HG03575 (cell line): Measurements from ENCODE around the gene POU2F3.

ENCODE experiments used
- ATAC-seq: cut with Tn5 transposase; IDR thresholded peaks from one replicate; pipeline ENCODE4 v1.9.1; 2021; ENCODE audit not compliant: unreplicated experiment, insufficient number of reproducible peaks, low FRiP score; ENCODE audit errors: extremely low read depth

POU2F3 gene

DNA sequence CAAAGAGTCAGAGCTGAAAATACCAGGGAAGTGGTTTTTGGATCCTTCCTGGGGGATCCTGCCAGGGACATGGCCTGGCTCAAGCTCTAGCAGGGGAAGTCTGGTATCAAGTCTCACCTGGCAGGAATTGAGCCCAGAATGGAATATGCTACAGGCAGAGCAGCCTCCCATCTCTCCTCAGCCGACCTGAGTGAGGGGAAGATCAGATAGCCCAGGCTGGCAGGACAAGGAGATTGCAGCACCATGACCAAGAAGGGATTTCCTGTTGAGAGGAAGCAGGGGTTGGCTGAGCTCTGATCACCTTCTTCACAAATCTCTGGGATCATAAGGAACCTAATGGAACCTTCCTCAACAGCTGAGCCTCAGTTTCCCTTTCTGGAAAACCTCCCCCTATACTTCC lies 16.1 kb upstream of the POU2F3 start:
- ATAC-seq, result no peak

DNA sequence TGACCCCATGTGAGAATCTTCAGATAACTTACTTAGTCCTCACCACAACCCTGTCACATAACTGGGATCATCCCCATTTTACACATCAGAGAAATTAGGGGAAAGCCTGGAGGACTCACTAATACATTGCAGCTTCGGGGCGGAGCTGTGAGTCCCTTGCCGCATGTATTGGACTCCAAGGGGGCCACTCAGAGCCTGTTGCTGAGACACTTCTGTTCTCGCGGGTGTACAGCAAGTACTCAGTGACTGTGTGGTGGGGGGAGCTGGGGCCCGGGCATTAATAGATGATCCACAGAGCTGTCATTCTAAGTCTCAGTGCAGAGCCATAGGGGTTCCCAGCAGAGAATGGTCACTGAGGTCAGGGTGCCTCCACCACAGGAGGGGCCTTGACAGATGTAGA lies 15.6 kb upstream of the POU2F3 start:
- ATAC-seq, result no peak

DNA sequence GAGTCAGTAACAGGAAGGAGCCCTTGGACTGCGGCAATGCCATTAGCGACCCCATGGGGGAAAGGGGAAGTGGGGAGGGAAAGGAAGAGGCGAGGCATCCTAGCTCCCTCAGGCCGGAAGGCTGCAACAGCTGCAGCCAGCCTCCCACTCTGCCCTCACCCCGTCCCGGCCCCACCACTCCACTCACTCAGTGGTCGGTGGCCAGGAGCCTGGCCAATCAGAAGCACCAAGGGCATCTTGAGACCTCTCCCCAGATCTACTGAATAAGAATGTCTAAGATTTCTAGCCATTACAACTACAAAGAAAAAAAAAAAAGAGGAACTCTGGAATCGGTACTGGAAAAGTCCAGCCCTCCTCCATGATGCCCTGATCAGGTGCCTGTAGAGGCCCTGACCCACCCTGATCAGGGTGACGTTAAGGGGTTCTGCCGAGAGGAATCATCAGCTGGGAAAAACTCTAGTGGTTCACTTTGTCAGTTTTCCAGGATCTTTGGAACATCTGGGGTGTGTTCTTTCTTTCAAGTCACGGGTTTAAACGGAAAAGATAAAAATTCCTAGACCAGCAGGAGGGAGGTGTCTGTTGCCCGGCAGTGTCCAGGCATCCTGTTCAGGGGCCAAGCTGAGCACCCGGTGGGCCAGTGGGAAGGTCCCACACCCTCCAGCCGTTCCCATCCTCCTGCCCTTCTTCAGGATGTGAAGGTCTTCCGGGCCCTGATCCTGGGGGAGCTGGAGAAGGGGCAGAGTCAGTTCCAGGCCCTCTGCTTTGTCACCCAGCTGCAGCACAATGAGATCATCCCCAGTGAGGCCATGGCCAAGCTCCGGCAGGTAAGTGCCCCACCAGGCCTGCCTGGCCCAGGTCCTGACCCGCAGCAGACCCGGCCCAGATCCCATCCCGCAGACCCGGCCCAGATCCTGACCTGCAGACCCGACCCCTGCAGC lies 14.7 kb upstream of the POU2F3 start:
- ATAC-seq, result no peak

DNA sequence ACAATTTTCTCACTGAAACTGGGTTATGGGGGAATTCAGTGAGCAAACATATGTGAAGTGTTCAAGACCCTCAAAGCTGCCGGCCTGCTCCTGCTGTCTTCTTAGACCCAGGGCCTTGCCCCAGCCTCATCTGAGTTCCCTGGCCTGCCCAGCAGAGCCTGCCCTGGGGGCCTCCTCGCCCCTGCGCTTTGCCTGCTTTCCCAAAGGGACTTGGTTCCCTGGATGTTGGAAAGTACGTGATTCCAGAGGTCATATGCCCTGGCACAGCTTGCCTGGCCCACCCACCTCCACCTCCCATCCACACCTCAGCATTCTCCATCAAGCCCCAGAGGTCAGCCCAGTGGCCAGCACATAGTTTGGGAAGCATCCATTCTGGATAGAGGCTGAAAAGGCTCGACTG lies 13.7 kb upstream of the POU2F3 start:
- ATAC-seq, result no peak

DNA sequence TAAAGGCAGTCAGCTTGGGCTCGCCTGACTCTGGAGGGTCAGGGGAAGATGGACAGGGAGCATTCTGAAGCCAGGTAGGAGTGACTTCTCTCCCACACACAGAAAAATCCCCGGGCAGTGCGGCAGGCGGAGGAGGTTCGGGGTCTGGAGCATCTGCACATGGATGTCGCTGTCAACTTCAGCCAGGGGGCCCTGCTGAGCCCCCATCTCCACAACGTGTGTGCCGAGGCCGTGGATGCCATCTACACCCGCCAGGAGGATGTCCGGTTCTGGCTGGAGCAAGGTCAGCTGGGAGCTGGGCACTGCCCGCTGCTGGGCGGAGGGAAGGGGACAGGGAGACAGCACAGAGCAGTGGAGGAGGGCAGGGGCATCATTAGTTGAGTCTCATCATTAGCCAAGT lies 13.2 kb upstream of the POU2F3 start:
- ATAC-seq, result no peak

DNA sequence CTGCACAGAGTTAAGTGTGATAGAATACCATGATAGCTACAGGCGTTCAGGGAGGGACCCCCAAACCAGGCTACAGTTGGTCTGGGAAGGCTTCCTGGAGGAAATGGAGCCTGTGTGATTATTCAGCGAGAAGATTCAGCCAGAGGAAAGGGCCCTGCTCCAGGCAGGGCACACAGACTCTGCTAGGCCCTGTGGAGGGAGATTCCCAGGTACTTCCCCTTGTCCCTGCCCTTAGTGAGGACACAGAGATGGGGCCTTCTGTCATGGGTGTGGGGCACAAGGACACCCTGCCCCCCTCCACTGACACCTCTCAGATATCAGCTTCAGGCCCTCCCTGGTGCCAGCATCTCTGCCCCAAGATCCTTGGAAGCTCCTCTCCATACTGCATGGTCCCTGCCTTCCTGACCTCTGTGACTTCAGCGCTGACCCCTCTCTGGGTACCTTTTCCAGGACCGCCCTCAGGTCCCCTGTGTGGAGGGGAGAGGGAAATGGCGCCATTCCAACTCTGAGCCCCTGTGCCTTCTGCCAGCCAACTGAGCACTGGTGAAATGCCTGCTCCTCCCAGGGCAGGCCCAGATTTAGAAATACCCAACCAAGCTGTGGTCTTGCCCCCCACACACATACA lies 12.6 kb upstream of the POU2F3 start:
- no peak for ATAC-seq

DNA sequence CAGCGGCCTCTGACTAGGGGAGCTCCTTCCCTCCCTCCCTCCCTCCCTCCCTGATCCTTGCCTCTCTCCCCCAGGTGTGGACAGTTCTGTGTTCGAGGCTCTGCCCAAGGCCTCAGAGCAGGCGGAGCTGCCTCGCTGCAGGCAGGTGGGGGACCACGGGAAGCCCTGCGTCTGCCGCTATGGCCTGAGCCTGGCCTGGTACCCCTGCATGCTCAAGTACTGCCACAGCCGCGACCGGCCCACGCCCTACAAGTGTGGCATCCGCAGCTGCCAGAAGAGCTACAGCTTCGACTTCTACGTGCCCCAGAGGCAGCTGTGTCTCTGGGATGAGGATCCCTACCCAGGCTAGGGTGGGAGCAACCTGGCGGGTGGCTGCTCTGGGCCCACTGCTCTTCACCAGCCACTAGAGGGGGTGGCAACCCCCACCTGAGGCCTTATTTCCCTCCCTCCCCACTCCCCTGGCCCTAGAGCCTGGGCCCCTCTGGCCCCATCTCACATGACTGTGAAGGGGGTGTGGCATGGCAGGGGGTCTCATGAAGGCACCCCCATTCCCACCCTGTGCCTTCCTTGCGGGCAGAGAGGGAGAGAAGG lies 11.1 kb upstream of the POU2F3 start:
- no peak for ATAC-seq

DNA sequence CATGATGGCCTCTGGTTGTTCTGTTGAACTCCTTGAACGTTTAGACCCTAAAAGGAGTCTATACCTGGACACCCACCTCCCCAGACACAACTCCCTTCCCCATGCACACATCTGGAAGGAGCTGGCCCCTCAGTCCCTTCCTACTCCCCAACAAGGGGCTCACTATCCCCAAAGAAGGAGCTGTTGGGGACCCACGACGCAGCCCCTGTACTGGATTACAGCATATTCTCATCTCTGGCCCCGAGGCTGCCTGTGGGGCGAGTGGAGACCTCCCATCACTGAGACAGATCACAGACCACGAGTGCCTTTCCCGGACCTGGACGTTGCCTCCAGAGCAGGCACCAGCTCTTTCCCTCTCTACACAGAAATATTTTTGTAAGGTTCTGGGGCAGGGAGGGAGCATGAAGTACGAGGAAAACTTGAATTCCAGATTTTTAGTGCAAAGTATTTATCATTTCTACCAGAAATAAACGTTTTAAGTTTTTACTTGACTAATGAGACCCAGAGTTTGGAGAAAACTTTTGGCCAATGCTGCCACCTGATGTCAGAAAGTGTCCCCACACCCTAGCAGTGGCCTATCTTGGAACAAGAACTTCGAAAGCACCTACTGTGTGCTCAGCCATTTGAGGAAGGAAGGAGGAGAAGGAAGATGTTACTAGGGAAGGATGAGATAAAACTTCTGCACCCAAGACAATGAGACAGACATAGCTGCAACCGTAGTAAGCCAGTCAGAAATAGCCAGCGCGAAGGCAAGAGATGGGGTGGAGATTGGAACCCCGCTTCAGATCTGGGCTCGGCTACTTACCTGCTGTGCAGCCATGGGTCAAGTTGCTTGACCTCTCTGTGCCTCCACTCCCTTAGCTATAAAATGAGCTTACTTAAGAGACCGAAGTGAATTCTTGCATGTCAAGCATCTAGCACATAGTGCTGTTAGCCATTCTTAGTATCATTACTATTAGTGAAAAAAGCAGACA lies 10.2 kb upstream of the POU2F3 start:
- ATAC-seq, result no peak

DNA sequence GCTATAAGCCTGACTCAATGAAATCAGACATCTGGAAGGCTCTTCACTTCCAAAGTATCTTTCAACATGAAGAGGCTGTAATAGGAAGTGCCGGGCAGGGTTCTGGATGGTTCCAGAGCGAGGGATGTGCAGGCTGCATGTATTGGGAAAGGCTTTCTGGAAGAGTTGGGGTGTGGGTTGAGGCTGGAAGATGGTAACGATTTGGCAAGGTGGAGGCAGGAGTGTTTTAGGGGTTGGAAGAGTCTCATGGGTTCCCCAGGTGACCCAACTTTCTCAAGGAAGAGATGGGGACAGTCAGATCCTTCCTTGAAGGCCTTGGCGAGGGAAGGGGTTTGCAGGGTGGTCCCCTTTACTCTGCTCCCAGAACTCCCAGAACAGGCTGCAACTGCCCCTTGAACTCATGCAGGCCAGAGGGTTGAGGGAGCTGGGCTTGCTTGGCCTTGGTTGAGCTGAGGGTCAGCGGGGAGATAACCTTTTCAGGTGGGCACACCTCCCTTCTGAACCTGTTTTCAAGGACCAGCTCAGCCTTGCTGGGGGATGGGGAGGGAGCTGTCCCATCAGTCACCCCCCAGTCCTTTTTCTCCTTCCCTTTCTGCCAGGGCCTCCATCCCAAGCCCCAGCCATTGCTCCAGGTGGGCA lies 9.4 kb upstream of the POU2F3 start:
- ATAC-seq, result no peak

DNA sequence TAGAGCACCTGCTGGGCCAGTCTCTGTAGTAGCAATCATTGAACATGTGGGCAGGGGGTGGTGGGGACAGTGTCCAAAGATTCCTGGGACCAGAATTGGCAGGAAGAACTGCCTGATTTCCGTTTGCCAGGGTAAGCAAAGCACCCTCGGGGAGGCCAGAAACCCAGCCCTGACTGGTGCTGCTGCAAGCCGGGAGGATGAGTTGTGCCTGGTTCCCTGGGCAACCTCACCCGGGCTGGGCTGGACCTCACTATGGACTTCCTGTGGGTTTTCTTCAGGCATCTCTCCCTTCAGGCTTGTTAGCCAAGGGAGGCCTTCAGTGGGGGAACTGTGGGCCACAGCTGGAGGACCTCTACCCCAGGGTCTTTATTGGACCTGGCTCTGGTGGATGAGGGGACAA lies 8.0 kb upstream of the POU2F3 start:
- ATAC-seq, result no peak

DNA sequence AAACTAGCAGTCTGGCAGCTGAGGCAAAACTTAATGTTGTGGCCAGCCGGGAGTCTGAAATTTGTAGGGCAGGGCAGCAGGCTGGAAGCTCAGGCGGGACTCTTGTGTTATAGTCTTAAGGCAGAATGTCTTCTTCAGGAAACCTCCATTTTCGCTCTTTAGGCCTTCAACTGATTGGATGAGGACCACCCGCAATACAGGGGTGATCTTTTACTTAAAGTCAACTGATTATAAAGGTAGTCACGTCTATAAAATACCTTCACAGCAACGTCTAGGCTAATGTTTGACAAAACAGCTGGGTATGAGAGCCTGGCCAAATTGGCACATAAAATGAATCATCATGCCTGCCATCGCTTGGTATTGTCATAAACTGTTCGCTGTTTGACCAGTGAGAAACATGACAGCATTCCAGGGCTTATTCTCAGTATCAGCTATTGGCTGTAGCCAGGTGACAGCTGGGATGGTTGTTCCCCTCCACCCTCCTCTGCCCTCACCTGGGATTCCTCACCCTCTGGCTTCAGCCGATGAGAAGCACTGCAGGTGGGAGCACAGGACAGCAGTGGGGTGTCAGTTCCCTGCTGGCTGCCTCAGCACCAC lies 6.6 kb upstream of the POU2F3 start:
- ATAC-seq, result no peak

DNA sequence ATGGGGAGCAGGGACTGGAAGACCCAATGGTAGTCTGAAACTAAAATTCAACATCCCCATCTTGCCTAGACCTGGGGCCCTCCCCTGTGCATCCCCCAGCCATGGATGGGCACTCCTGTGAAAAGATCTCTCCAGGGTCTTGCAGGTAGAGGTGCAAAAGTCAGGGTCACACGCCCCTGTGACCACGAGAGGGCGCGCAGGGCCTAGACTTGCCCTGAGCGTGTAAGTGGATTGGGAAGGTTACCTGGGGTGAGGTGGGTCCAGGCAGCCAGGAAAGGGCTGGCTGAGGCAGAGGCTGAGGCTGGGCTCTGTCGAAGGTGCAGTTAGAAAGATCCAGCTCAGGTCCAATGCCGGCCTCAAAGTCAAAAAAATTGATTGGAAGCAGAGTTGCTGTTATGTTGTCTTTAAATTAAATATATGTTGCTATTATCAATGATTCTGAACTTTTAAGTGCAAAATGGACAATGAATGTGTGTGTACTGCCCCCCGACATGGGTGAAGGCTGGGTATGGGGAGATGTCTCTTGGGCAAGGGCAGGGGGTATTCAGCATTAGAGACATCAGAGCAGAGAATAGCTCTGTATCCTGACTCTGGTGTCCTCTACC lies 4.8 kb upstream of the POU2F3 start:
- no peak for ATAC-seq

DNA sequence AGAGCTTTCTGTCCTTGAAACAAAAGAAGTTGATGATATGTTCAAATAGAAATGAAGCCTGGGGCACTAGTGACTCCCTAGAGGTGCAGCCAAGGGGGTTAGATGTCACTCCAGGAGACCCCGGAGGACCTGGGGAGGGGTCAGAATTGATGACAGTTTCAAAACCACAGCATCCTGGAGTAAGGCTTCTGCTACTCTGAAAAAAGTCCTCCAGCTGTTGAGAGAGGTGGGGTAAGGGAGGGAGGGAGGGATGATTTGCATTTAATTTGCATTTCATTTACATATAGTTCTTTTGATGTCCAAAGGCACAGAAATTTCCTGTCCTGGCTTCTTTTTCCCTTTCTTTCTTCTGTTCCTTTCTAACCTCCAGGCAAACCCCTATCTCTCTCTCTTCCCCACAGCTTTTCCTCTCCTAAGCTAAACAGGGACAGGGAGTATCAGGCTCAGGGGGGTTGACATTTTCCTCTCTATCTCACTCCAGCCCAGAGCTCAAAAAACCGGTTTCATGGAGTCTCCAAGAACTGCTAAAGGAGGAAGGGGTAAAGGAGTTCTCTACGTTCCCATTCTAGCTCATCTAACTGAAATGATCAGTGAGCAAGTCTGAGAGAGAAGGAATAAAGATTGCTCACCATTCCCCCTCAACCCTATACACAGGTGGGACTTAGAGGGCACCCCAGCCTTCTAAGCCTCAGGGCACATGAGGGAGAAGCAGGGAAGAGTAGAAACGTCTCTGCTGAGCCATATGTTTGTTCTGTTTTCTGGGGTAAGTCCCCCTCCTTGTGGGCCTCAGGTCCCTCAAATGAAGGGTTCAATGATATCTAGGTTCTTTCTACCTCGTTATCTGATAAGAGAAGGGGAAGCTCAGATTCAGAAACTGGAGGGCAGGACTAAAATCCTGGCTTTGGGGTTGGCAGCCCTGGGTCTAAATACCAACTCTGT lies 3.5 kb upstream of the POU2F3 start:
- ATAC-seq, result no peak

DNA sequence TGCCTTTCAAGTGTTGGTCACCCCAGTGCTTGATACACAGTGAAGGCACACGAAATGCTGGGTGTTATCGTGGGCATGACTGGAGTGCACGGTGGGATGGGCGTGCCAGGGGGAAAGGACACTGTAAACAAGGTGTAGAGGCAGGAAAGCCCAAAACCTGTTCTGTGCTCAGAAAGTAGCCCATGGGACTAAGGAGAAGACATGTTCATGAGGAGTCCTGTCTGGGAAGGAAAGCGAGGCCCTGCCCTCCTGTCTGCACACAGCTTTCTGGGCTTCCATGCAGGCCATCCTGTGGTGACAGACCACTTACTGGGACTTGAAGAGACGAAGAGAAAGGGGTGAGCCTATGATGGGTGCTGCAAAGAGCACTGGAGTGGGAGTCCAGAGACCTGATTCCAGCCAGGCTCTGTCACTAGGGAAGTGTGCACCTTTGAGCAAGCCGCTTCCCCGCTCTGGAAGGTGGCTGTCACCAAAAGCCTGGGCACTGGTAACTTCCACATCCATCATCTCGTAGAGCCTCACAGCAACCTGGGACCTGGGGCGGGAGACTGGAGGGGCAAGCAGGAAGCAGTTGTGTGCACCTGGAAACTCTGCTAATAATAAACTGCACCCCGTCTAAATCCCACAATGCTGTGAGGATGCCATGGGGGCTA lies 846 bp upstream of the POU2F3 start:
- no peak for ATAC-seq

DNA sequence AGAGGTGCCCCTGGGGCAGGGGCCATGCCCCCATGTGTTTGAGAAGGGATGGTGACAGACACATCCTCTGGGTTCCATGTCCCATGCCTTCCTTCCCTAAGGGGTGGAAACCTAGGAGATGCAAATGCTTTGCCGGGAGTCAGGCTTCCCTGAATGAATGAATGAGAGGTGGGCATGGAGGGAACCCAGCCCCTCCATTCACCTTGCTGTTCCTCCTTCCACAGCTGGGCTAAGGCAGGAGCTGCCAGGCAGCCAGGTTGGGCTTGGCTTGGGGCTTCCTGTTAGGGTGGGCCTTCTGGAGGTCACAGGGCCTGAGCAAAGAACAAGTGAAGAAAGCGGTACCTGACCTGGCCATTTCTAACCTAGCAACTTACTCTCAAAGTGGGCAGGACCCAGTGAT lies 926 bp downstream of the POU2F3 start:
- no peak for ATAC-seq

DNA sequence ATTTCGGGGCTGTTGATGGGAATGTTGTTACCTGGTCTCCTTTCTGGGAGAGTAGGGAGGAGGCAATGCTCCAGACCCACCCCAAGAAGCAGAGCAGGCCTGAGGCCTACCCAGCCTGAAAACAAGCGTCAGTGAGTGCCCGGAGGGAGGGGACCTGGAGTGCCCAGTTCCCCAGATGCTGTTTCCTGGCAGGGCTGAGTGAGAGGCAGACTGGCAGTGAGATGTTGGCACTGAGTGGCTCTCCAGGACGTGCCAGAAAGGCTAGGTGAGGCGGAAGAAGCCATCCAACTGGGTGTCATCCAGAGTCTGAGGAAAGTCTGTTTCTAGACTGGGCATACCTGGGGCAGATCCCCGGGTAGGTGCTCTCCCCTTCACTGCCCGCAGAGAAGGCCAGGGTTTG lies 1.3 kb downstream of the POU2F3 start:
- no peak for ATAC-seq
